Measurements from ENCODE around the gene NCOA3. TPM values are rescaled to one million over a fixed set of nuclear protein-coding genes. Genes with fewer than 3 reads are reported as not detected.

Gene NCOA3
- polyA plus RNA-seq, 1 of the 3 experiments (the other 2 are of a cell fraction), result 5.8 TPM

DNA sequence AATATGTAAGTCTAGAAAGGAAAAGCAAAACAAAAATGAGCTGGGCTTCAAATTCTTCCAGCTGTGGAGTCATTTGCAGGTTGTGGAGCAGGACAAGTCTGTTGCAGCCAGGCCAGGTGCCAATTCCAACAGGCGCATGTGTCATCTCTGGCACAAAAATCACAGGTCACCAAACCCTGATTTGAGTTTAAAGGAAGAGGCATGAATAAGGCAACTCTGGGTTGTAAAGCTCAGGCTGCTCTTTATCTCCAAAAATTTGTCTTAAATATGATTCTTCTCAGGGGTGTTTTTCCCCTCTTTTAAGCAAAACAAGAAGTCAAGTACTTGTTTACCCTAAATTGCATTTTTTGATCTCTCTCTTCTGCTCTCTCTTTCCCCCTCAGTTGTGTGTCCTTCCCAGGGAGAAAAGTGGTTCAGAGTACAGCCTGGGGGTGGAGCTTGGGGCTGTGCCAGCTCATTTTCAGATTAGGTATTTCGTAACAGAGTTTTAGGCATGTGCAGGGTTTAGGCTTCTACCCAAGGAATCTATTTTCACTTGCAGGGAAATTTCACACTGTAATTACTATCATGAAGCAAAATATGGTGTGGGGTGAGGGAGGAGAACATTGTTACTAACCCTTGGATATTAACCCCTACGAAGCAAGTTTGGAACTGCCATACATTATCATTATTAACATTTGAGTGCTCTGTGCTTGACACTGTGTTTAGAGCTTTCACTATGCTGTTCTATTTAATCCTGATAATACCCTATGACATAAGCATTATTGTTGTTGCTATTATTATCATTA is 8.3 kb upstream of the NCOA3 start:
- no peak overlapping the region for H3K9ac ChIP-seq
- H3F3A ChIP-seq (replicated peaks; ENCODE audit: insufficient read depth), result no peaks in the 10 kb centered on the region
- H3K79me2 ChIP-seq (ENCODE audit: insufficient read depth), result no peaks in the 10 kb centered on the region
- H3K9me3 ChIP-seq, result no peaks in the 10 kb centered on the region
- ChIA-PET CTCF (interaction anchor here (0.6 to 1.7 kb wide), 7 partner anchors 8 to 288 kb away, joined by 3 to 11 read pairs (median 4); partner anchors contain the start of gene NCOA3), POLR2A (interaction anchor here (0.6 to 1.2 kb wide), 2 partner anchors 8 to 1660 kb away, joined by 3 to 6 read pairs; partner anchors contain the start of genes NCOA3 and SNX21)
- no peaks in the 10 kb centered on the region for H3K27me3 ChIP-seq (ENCODE audit: insufficient read depth)
- no peaks in the 10 kb centered on the region for H3K9me2 ChIP-seq
- TF ChIP-seq FOXM1 (IDR thresholded peaks at IDR 0.05; ENCODE audit: low read depth) (no peak), EZH2phosphoT487 (IDR thresholded peaks at IDR 0.05; ENCODE audit: borderline replicate concordance, low read depth) (no peak), RCOR1 (IDR thresholded peaks at IDR 0.05; ENCODE audit: low read length) (no peak), RFX5 (IDR thresholded peaks at IDR 0.05; ENCODE audit: low read length) (no peak)
- no peaks in the 10 kb centered on the region for H4K20me1 ChIP-seq (ENCODE audit: insufficient read depth)
- H3K4me3 ChIP-seq (ENCODE audit: low read depth in 2 of 2, low read length in 1 of 2), result no peak overlapping the region
- no peaks in the 10 kb centered on the region for H3K36me3 ChIP-seq (replicated peaks in 1 of 2; ENCODE audit: control insufficient read depth in 1 of 2, insufficient read depth in 2 of 2, low read length in 1 of 2)
- 9% methylated on average over 3 of the region's 3 CpGs for WGBS (ENCODE audit: low lambda C conversion rate)
- peak overlapping the region in 1 of 2 experiments; percentile 43; a peak in 2 of 4 replicates for H3K27ac ChIP-seq (ENCODE audit: low read depth in 2 of 2, low read length in 1 of 2)
- H3K4me2 ChIP-seq, result peak overlapping the region; percentile 23; the same call in 1 of the 2 replicates
- peak; percentile 52 for DNase-seq
- peak overlapping the region; percentile 33; the same call in 1 of the 2 replicates for H2AFZ ChIP-seq (ENCODE audit: low read depth)
- peaks cover 8 to 11% of the 10 kb centered on the region in 2 experiments; a peak in 3 of 4 replicates for H3K4me1 ChIP-seq (ENCODE audit: control insufficient read depth in 1 of 2, insufficient read depth in 2 of 2, low read depth in 1 of 2, low read length in 1 of 2)

DNA sequence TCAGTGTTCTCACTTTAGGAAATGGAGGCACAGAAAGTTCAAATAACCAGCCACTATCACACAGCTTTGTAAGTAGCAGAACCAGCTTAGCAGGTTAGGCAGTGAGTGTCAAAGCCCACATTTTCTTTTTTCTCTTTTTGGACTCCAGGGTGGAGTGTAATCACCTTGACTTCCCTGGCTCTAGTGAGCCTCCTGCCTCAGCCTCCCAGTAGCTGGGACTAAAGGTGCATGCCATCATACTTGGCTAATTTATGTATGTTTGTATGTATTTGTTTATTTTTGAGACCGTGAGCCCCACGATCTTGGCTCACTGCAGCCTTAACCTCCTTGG is 7.8 kb upstream of the NCOA3 start:
- Histone ChIP-seq H3F3A (replicated peaks; ENCODE audit: insufficient read depth) (no peaks in the 10 kb centered on the region), H3K79me2 (ENCODE audit: insufficient read depth) (no peaks in the 10 kb centered on the region), H3K9me3 (no peaks in the 10 kb centered on the region), H4K20me1 (ENCODE audit: insufficient read depth) (no peaks in the 10 kb centered on the region), H3K9me2 (no peaks in the 10 kb centered on the region), H2AFZ (ENCODE audit: low read depth) (no peak overlapping the region), H3K27me3 (ENCODE audit: insufficient read depth) (no peaks in the 10 kb centered on the region), H3K4me2 (no peak overlapping the region), H3K27ac (ENCODE audit: low read depth in 2 of 2, low read length in 1 of 2) (no peak overlapping the region), H3K4me3 (ENCODE audit: low read depth in 2 of 2, low read length in 1 of 2) (no peak overlapping the region), H3K4me1 (ENCODE audit: control insufficient read depth in 1 of 2, insufficient read depth in 2 of 2, low read depth in 1 of 2, low read length in 1 of 2) (peaks cover 8 to 11% of the 10 kb centered on the region in 2 experiments; a peak in 3 of 4 replicates), H3K9ac (no peak overlapping the region), H3K36me3 (replicated peaks in 1 of 2; ENCODE audit: control insufficient read depth in 1 of 2, insufficient read depth in 2 of 2, low read length in 1 of 2) (no peaks in the 10 kb centered on the region)
- DNase-seq, result no peak
- WGBS (ENCODE audit: low lambda C conversion rate), result 81% methylated on average over 2 of the region's 2 CpGs
- ChIA-PET CTCF (interaction anchor here (0.8 to 1.7 kb wide), 4 partner anchors 8 to 288 kb away, joined by 3 to 11 read pairs (median 4); no protein-coding TSS in a partner anchor), POLR2A (no interaction called here)
- TF ChIP-seq MEF2A (IDR thresholded peaks at IDR 0.05; ENCODE audit: borderline replicate concordance, low read depth) (no peak), JUND (IDR thresholded peaks at IDR 0.05) (no peak), FOXM1 (IDR thresholded peaks at IDR 0.05; ENCODE audit: low read depth) (no peak), ELF1 (IDR thresholded peaks at IDR 0.05) (no peak), RAD21 (IDR thresholded peaks at IDR 0.05; ENCODE audit: low read length) (no peak), RFX5 (IDR thresholded peaks at IDR 0.05; ENCODE audit: low read length) (no peak), TAF1 (IDR thresholded peaks at IDR 0.05; ENCODE audit: borderline replicate concordance, low read depth, low read length) (no peak), SIN3A (IDR thresholded peaks at IDR 0.05; ENCODE audit: borderline replicate concordance, low read depth, low read length) (no peak), SMC3 (IDR thresholded peaks at IDR 0.05; ENCODE audit: low read depth, low read length) (no peak), MXI1 (IDR thresholded peaks at IDR 0.05; ENCODE audit: low read depth, low read length) (no peak), EP300 (IDR thresholded peaks at IDR 0.05; ENCODE audit: borderline replicate concordance in 1 of 2, low read depth in 1 of 2, low read length in 1 of 2) (no peak)
- TF ChIP-seq, protein P1, sequence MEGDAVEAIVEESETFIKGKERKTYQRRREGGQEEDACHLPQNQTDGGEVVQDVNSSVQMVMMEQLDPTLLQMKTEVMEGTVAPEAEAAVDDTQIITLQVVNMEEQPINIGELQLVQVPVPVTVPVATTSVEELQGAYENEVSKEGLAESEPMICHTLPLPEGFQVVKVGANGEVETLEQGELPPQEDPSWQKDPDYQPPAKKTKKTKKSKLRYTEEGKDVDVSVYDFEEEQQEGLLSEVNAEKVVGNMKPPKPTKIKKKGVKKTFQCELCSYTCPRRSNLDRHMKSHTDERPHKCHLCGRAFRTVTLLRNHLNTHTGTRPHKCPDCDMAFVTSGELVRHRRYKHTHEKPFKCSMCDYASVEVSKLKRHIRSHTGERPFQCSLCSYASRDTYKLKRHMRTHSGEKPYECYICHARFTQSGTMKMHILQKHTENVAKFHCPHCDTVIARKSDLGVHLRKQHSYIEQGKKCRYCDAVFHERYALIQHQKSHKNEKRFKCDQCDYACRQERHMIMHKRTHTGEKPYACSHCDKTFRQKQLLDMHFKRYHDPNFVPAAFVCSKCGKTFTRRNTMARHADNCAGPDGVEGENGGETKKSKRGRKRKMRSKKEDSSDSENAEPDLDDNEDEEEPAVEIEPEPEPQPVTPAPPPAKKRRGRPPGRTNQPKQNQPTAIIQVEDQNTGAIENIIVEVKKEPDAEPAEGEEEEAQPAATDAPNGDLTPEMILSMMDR (IDR thresholded peaks at IDR 0.05), result no peak
- TF ChIP-seq, protein P2, sequence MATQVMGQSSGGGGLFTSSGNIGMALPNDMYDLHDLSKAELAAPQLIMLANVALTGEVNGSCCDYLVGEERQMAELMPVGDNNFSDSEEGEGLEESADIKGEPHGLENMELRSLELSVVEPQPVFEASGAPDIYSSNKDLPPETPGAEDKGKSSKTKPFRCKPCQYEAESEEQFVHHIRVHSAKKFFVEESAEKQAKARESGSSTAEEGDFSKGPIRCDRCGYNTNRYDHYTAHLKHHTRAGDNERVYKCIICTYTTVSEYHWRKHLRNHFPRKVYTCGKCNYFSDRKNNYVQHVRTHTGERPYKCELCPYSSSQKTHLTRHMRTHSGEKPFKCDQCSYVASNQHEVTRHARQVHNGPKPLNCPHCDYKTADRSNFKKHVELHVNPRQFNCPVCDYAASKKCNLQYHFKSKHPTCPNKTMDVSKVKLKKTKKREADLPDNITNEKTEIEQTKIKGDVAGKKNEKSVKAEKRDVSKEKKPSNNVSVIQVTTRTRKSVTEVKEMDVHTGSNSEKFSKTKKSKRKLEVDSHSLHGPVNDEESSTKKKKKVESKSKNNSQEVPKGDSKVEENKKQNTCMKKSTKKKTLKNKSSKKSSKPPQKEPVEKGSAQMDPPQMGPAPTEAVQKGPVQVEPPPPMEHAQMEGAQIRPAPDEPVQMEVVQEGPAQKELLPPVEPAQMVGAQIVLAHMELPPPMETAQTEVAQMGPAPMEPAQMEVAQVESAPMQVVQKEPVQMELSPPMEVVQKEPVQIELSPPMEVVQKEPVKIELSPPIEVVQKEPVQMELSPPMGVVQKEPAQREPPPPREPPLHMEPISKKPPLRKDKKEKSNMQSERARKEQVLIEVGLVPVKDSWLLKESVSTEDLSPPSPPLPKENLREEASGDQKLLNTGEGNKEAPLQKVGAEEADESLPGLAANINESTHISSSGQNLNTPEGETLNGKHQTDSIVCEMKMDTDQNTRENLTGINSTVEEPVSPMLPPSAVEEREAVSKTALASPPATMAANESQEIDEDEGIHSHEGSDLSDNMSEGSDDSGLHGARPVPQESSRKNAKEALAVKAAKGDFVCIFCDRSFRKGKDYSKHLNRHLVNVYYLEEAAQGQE (IDR thresholded peaks at IDR 0.05; ENCODE audit: low read depth, low read length), result no peak
- TF ChIP-seq, protein P3, sequence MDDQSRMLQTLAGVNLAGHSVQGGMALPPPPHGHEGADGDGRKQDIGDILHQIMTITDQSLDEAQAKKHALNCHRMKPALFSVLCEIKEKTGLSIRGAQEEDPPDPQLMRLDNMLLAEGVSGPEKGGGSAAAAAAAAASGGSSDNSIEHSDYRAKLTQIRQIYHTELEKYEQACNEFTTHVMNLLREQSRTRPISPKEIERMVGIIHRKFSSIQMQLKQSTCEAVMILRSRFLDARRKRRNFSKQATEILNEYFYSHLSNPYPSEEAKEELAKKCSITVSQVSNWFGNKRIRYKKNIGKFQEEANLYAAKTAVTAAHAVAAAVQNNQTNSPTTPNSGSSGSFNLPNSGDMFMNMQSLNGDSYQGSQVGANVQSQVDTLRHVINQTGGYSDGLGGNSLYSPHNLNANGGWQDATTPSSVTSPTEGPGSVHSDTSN (IDR thresholded peaks at IDR 0.05), result no peak

Measured in SK-N-SH (cell line).